HEK293 (cell line): Measurements from ENCODE around the gene ZNF883.

Source experiments
- BCL6B ChIP-seq: fragments of 450-650 bp; formaldehyde crosslinking; IDR thresholded peaks from 2 replicates; pipeline ENCODE4 v1.5.1; 2017; ENCODE audit warnings: missing biosample characterization, missing genetic modification characterization
- GFI1B ChIP-seq: fragments of 450-650 bp; formaldehyde crosslinking; IDR thresholded peaks from 2 replicates; pipeline ENCODE4 v1.5.1; 2016; ENCODE audit warnings: missing biosample characterization, missing genetic modification characterization
- HOXA7 ChIP-seq: sonication (generic); formaldehyde crosslinking; IDR thresholded peaks from 2 replicates; pipeline ENCODE4 v1.8.1; 2022; ENCODE audit warnings: missing genetic modification reagents, borderline replicate concordance
- KLF8 ChIP-seq: fragments of 450-650 bp; formaldehyde crosslinking; IDR thresholded peaks from 2 replicates; pipeline ENCODE4 v1.5.1; 2016; ENCODE audit warnings: missing biosample characterization, missing genetic modification characterization
- PRDM10 ChIP-seq: fragments of 450-650 bp; formaldehyde crosslinking; IDR thresholded peaks from 2 replicates; pipeline ENCODE4 v1.5.1; 2016; ENCODE audit warnings: missing biosample characterization, missing genetic modification characterization
- SALL2 ChIP-seq: fragments of 450-650 bp; formaldehyde crosslinking; IDR thresholded peaks from 2 replicates; pipeline ENCODE4 v1.5.0; 2017; ENCODE audit warnings: missing biosample characterization, mild to moderate bottlenecking, missing genetic modification characterization, borderline replicate concordance
- SP7 ChIP-seq: fragments of 450-650 bp; formaldehyde crosslinking; IDR thresholded peaks from 2 replicates; pipeline ENCODE4 v1.5.1; 2016; ENCODE audit warnings: missing biosample characterization, missing genetic modification characterization
- TSHZ1 ChIP-seq: fragments of 450-650 bp; formaldehyde crosslinking; IDR thresholded peaks from 2 replicates; pipeline ENCODE4 v1.5.1; 2016; ENCODE audit warnings: missing biosample characterization, missing genetic modification characterization, borderline replicate concordance
- ZBTB20 ChIP-seq: fragments of 450-650 bp; formaldehyde crosslinking; IDR thresholded peaks from 2 replicates; pipeline ENCODE4 v1.5.1; 2016; ENCODE audit warnings: missing biosample characterization, missing genetic modification characterization
- ZBTB44 ChIP-seq: fragments of 450-650 bp; IDR thresholded peaks from 2 replicates; pipeline ENCODE4 v1.5.1; 2018; ENCODE audit warnings: missing biosample characterization, mild to moderate bottlenecking, missing genetic modification characterization
- ZBTB6 ChIP-seq: fragments of 450-650 bp; formaldehyde crosslinking; IDR thresholded peaks from 2 replicates; pipeline ENCODE4 v1.5.1; 2017; ENCODE audit warnings: missing biosample characterization, missing genetic modification characterization
- ZFHX2 ChIP-seq: fragments of 450-650 bp; formaldehyde crosslinking; conservative IDR thresholded peaks from 2 replicates; pipeline ENCODE4 v1.5.1; 2016; ENCODE audit warnings: missing biosample characterization, missing genetic modification characterization
- ZFP3 ChIP-seq: fragments of 450-650 bp; formaldehyde crosslinking; IDR thresholded peaks from 2 replicates; pipeline ENCODE4 v1.5.1; 2016; ENCODE audit warnings: low read depth, missing biosample characterization, missing genetic modification characterization
- ZNF114 ChIP-seq: fragments of 450-650 bp; formaldehyde crosslinking; IDR thresholded peaks from 2 replicates; pipeline ENCODE4 v1.5.0; 2017; ENCODE audit warnings: missing biosample characterization, missing genetic modification characterization
- ZNF140 ChIP-seq: fragments of 450-650 bp; formaldehyde crosslinking; IDR thresholded peaks from 2 replicates; pipeline ENCODE4 v1.5.1; 2016; ENCODE audit warnings: missing biosample characterization, missing genetic modification characterization
- ZNF202 ChIP-seq: fragments of 450-650 bp; formaldehyde crosslinking; IDR thresholded peaks from 2 replicates; pipeline ENCODE4 v1.5.1; 2016; ENCODE audit warnings: missing biosample characterization, missing genetic modification characterization, borderline replicate concordance
- ZNF221 ChIP-seq: fragments of 450-650 bp; formaldehyde crosslinking; IDR thresholded peaks from 2 replicates; pipeline ENCODE4 v1.5.1; 2017; ENCODE audit warnings: missing biosample characterization, missing genetic modification characterization, borderline replicate concordance
- ZNF266 ChIP-seq: fragments of 450-650 bp; formaldehyde crosslinking; IDR thresholded peaks from 2 replicates; pipeline ENCODE4 v1.5.1; 2016; ENCODE audit warnings: missing biosample characterization, missing genetic modification characterization, low read depth
- ZNF449 ChIP-seq: fragments of 450-650 bp; formaldehyde crosslinking; IDR thresholded peaks from 2 replicates; pipeline ENCODE4 v1.5.1; 2017; ENCODE audit warnings: missing biosample characterization, mild to moderate bottlenecking, missing genetic modification characterization, moderate library complexity
- ZNF529 ChIP-seq: fragments of 450-650 bp; formaldehyde crosslinking; IDR thresholded peaks from 2 replicates; pipeline ENCODE4 v1.5.1; 2017; ENCODE audit warnings: missing genetic modification characterization, missing biosample characterization; ENCODE audit not compliant: insufficient replicate concordance
- ZNF549 ChIP-seq: fragments of 450-650 bp; IDR thresholded peaks from 2 replicates; pipeline ENCODE4 v1.5.1; 2018; ENCODE audit warnings: missing biosample characterization, missing genetic modification characterization, mild to moderate bottlenecking, inconsistent platforms, moderate library complexity
- ZNF571 ChIP-seq: fragments of 450-650 bp; formaldehyde crosslinking; IDR thresholded peaks from 2 replicates; pipeline ENCODE4 v1.5.0; 2017; ENCODE audit warnings: missing biosample characterization, missing genetic modification characterization
- ZNF621 ChIP-seq: fragments of 450-650 bp; formaldehyde crosslinking; IDR thresholded peaks from 2 replicates; pipeline ENCODE4 v1.5.1; 2017; ENCODE audit warnings: missing biosample characterization, missing genetic modification characterization
- ZNF670 ChIP-seq: fragments of 450-650 bp; formaldehyde crosslinking; IDR thresholded peaks from 2 replicates; pipeline ENCODE4 v1.5.1; 2016; ENCODE audit warnings: missing biosample characterization, missing genetic modification characterization, low read depth
- ZNF747 ChIP-seq: fragments of 450-650 bp; formaldehyde crosslinking; IDR thresholded peaks from 2 replicates; pipeline ENCODE4 v1.5.1; 2016; ENCODE audit warnings: missing biosample characterization, missing genetic modification characterization
- ZNF776 ChIP-seq: fragments of 450-650 bp; formaldehyde crosslinking; IDR thresholded peaks from 2 replicates; pipeline ENCODE4 v1.5.0; 2017; ENCODE audit warnings: missing biosample characterization, missing genetic modification characterization, borderline replicate concordance

Gene ZNF883

GRCh38 chr9:113056191-113057106 lies 44.5 kb upstream of the ZNF883 start, which contains the start of gene ZFP37 (continued):
- TF ChIP-seq ZNF114 (tag by site-specific recombination) (no peak), ZNF571 (tag by site-specific recombination) (no peak), ZNF621 (tag by site-specific recombination) (no peak), PRDM10 (0 out of 2 replicates have a peak, but pooled peaks have one; percentile 33), SALL2 (tag by site-specific recombination) (no peak), SP7 (tag by site-specific recombination) (peak; percentile 39; the same call in 1 of the 2 replicates), ZNF140 (tag by site-specific recombination) (no peak), ZBTB44 (tag by site-specific recombination) (0 out of 2 replicates have a peak, but pooled peaks have one; percentile 7), ZNF202 (tag by site-specific recombination) (no peak), ZNF266 (tag by site-specific recombination) (no peak), ZNF449 (tag by site-specific recombination) (no peak), ZNF776 (tag by site-specific recombination) (no peak), ZFHX2 (tag by site-specific recombination) (no peak), KLF8 (tag by site-specific recombination) (0 out of 2 replicates have a peak, but pooled peaks have one; percentile 36), ZBTB20 (tag by site-specific recombination) (peak; percentile 60), ZFP3 (tag by site-specific recombination) (no peak), TSHZ1 (tag by site-specific recombination) (no peak), ZNF221 (tag by site-specific recombination) (no peak), ZNF529 (no peak), ZNF549 (tag by site-specific recombination) (no peak), ZNF747 (tag by site-specific recombination) (no peak), HOXA7 (no peak), BCL6B (tag by site-specific recombination) (no peak), GFI1B (peak; percentile 55; the same call in 1 of the 2 replicates), ZBTB6 (tag by site-specific recombination) (no peak), ZNF670 (tag by site-specific recombination) (no peak)
